HepG2 (cell line): Measurements from ENCODE around the gene TALDO1. TPM values are rescaled to one million over a fixed set of nuclear protein-coding genes. Genes with fewer than 3 reads are reported as not detected.

Experiments used
- ARHGAP35 ChIP-seq: sonication (generic); formaldehyde crosslinking; IDR thresholded peaks from 2 replicates; pipeline ENCODE4 v1.9.0; 2022; ENCODE audit warnings: mild to moderate bottlenecking, inconsistent platforms, moderate library complexity, missing genetic modification reagents, borderline replicate concordance
- BHLHE40 ChIP-seq: IDR thresholded peaks from 2 replicates; pipeline ENCODE4 v1.6.1; 2011; ENCODE audit warnings: low read length, improper control_type of control experiment
- CENPT ChIP-seq: sonication (generic); formaldehyde crosslinking; IDR thresholded peaks from 2 replicates; pipeline ENCODE4 v1.8.0; 2022; ENCODE audit warnings: low read depth, mild to moderate bottlenecking, moderate library complexity, missing genetic modification reagents
- CTCF ChIP-seq: sonication (generic); formaldehyde crosslinking; IDR thresholded peaks from 2 replicates; pipeline ENCODE4 v1.5.0; 2020; ENCODE audit warnings: mild to moderate bottlenecking, missing genetic modification reagents, moderate library complexity
- E2F2 ChIP-seq: sonication (generic); formaldehyde crosslinking; IDR thresholded peaks from 2 replicates; pipeline ENCODE4 v1.4.0; 2020; ENCODE audit warnings: missing genetic modification reagents, borderline replicate concordance
- LBX2 ChIP-seq: sonication (generic); formaldehyde crosslinking; IDR thresholded peaks from 2 replicates; pipeline ENCODE4 v1.5.0; 2020; ENCODE audit warnings: missing genetic modification reagents, mild to moderate bottlenecking, borderline replicate concordance
- NFKB2 ChIP-seq: sonication (generic); formaldehyde crosslinking; IDR thresholded peaks from 2 replicates; pipeline ENCODE4 v1.4.0; 2020; ENCODE audit warnings: missing genetic modification reagents, borderline replicate concordance
- NONO ChIP-seq, 2 experiments: fragments of 450-650 bp in 1 of 2; sonication (generic) in 1 of 2; formaldehyde crosslinking in 1 of 2; IDR thresholded peaks in 1 of 2; conservative IDR thresholded peaks in 1 of 2; 2 replicates each; pipeline versions ENCODE4 v1.6.1 to v1.8.0; 2017 to 2022; ENCODE audit warnings: mild to moderate bottlenecking in 1 of 2, missing genetic modification reagents in 1 of 2, moderate library complexity in 1 of 2
- RBM22 ChIP-seq: fragments of 200-400 bp; formaldehyde crosslinking; optimal IDR thresholded peaks from 2 replicates; pipeline ENCODE3; 2017; ENCODE audit warnings: mild to moderate bottlenecking, low read length, moderate library complexity
- SKIL ChIP-seq: sonication (generic); formaldehyde crosslinking; IDR thresholded peaks from 2 replicates; pipeline ENCODE4 v1.8.0; 2022; ENCODE audit warnings: missing genetic modification reagents, mild to moderate bottlenecking, moderate library complexity, borderline replicate concordance
- TAF15 ChIP-seq: fragments of 200-400 bp; formaldehyde crosslinking; IDR thresholded peaks from one replicate; pipeline ENCODE4 v1.6.1; 2018; ENCODE audit warnings: mild to moderate bottlenecking, low read depth, low read length; ENCODE audit not compliant: poor library complexity, severe bottlenecking
- TFDP1 ChIP-seq: IDR thresholded peaks from 2 replicates; pipeline ENCODE4 v1.6.1; 2016; ENCODE audit warnings: missing compliant biosample characterization, missing genetic modification reagents, borderline replicate concordance
- ZBTB26 ChIP-seq: IDR thresholded peaks from 2 replicates; pipeline ENCODE4 v1.6.1; 2016; ENCODE audit warnings: missing compliant biosample characterization, missing genetic modification reagents, borderline replicate concordance
- ZC3H13 ChIP-seq: sonication (generic); formaldehyde crosslinking; IDR thresholded peaks from 2 replicates; pipeline ENCODE4 v1.8.1; 2023; ENCODE audit warnings: mild to moderate bottlenecking, missing genetic modification reagents, moderate library complexity
- ZFP62 ChIP-seq: sonication (generic); formaldehyde crosslinking; IDR thresholded peaks from 2 replicates; pipeline ENCODE4 v1.4.0; 2020; ENCODE audit warnings: missing genetic modification reagents
- ZNF576 ChIP-seq: sonication (generic); formaldehyde crosslinking; IDR thresholded peaks from 2 replicates; pipeline ENCODE4 v1.4.0; 2020; ENCODE audit warnings: mild to moderate bottlenecking, missing genetic modification reagents
- polyA plus RNA-seq, 8 experiments: library from polyadenylated mRNA; depleted of rRNA in 3 of 8; stranded (reverse) in 7 of 8; unstranded in 1 of 8; fragments of >200 nt; fragmentation: Illumina TruSeq in 4 of 8; extraction: Trizol in 4 of 8; gene quantifications; 2 replicates each; pipeline versions ENCODE4 v1.2.1 to v1.2.3, GENCODE V29; 2011 to 2016; ENCODE audit warnings: low read depth in 4 of 8, missing spikeins in 1 of 8, mixed read lengths in 1 of 8; ENCODE audit not compliant: insufficient read depth in 1 of 8
- total RNA-seq, 5 experiments: library from RNA; depleted of rRNA; stranded (reverse); fragments of >200 nt; fragmentation: Illumina TruSeq; extraction: Trizol; gene quantifications; 2 replicates each; pipeline ENCODE4 v1.2.3, GENCODE V29; 2016; ENCODE audit warnings: low read depth in 1 of 5

Gene TALDO1
- total and polyA plus RNA-seq, 2 of the 13 experiments (the other 11 are each of a cell fraction or from before 2014, with no cell fraction given), result 107 to 240 TPM

GRCh38 chr11:707817-708420 lies 39.3 kb upstream of the TALDO1 start (continued):
- TF ChIP-seq CTCF (CRISPR knock-in tag), result no peak
- TF ChIP-seq LBX2 (CRISPR knock-in tag), result peak; percentile 34; the same call in 1 of the 2 replicates
- TF ChIP-seq ZNF576 (CRISPR knock-in tag), result no peak
- TF ChIP-seq ZBTB26 (CRISPR knock-in tag), result 0 out of 2 replicates have a peak, but pooled peaks have one; percentile 12
- TF ChIP-seq NFKB2 (CRISPR knock-in tag), result 0 out of 2 replicates have a peak, but pooled peaks have one; percentile 7
- TF ChIP-seq SKIL (CRISPR knock-in tag), result 0 out of 2 replicates have a peak, but pooled peaks have one; percentile 32
- TF ChIP-seq ARHGAP35 (CRISPR knock-in tag), result no peak
- peak; percentile 88 for TF ChIP-seq BHLHE40
- peak; percentile 21 for TF ChIP-seq TAF15
- TF ChIP-seq TFDP1 (CRISPR knock-in tag), result peak; percentile 25; the same call in 1 of the 2 replicates
- peak; percentile 49 for TF ChIP-seq RBM22
- TF ChIP-seq ZC3H13 (CRISPR knock-in tag), result peak; percentile 45; the same call in 1 of the 2 replicates
- TF ChIP-seq ZFP62 (CRISPR knock-in tag), result no peak
- no peak for TF ChIP-seq NONO (IDR thresholded peaks at IDR 0.05)
- peak; percentile 67 for TF ChIP-seq NONO (CRISPR knock-in tag; conservative IDR thresholded peaks at IDR 0.05)
- TF ChIP-seq E2F2 (CRISPR knock-in tag), result 0 out of 2 replicates have a peak, but pooled peaks have one; percentile 11
- TF ChIP-seq CENPT (CRISPR knock-in tag), result no peak
